AG04449 (cell line): ENCODE measurements around the gene PIGU.
"Not testable (repeated sequence)": the region's sequence is repeated elsewhere in the genome, so short reads cannot be mapped to it uniquely, and the experiment has no call there.

Experiments
- CTCF ChIA-PET: fragments of 350-600 bp; formaldehyde crosslinking; extraction: SDS; loops from one replicate; lab custom pipeline; 2021; ENCODE audit warnings: antibody characterized with exemption; lab: Yijun Ruan, JAX
- POLR2A ChIA-PET: fragments of 400-600, 350-600 bp; formaldehyde crosslinking; extraction: SDS; loops from one replicate; lab custom pipeline; 2020; ENCODE audit warnings: antibody characterized with exemption, inconsistent platforms; lab: Yijun Ruan, JAX
- DNase-seq: peaks from one replicate; pipeline ENCODE4 v3.0.0-alpha.2; 2010; ENCODE audit warnings: low read depth, low spot score
- H3K4me3 ChIP-seq: 2 replicates; pipeline ENCODE4 v1.5.1; 2011; ENCODE audit warnings: low read depth, mild to moderate bottlenecking, control low read depth, low read length
- TF ChIP-seq, protein P1 (sequence below): IDR thresholded peaks from one replicate; pipeline ENCODE4 v1.5.1; 2011; ENCODE audit warnings: mild to moderate bottlenecking, moderate library complexity, low read length, control low read depth, inconsistent platforms; ENCODE audit not compliant: insufficient read depth; ENCODE audit errors: missing control alignments

Gene PIGU, protein sequence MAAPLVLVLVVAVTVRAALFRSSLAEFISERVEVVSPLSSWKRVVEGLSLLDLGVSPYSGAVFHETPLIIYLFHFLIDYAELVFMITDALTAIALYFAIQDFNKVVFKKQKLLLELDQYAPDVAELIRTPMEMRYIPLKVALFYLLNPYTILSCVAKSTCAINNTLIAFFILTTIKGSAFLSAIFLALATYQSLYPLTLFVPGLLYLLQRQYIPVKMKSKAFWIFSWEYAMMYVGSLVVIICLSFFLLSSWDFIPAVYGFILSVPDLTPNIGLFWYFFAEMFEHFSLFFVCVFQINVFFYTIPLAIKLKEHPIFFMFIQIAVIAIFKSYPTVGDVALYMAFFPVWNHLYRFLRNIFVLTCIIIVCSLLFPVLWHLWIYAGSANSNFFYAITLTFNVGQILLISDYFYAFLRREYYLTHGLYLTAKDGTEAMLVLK

DNA sequence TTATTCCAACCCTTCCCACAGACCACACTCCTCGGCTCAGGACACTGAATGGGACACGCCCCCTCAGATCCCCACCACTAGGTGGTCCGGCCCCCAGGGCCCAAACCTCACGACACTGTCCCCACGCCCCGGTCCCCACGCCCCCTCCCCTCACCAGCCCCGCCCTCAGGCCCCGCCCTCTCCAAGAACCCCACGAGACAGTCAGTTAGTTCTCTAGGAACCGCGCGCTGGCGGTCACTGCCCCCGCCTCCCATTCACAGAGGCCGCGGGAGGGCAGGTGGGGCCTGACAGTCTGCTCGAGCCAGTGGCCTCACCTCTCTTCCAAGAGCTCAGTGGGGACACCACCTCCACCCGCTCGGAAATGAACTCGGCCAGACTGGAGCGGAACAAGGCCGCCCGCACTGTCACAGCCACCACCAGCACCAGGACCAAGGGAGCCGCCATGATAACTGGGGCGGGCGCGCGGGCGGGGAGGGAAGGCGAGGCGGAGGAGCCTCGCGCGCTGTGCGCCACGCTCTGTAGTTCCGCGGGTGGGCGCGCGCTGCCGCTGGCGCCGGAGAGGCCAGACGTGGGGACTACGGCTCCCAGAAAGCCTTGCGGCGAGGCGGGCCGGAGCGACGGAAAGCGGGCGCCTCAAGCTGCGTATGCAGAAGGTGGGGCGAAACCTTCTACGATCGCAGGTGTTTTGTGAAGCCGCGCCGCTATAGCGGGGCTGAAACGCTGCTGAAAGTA is at the start of gene PIGU:
TSS of gene PIGU (minus strand) at position 451 of the 732 bp plus-strand sequence. CDS start at position 444, 7 bp downstream.
- H3K4me3 ChIP-seq = peak within 1 kb of the TSS; percentile 81
- ChIA-PET POLR2A (no interaction called here), CTCF (interaction anchor here (1.0 to 1.9 kb wide), 3 partner anchors 15 to 365 kb away, joined by 3 to 6 read pairs (median 4); no protein-coding TSS in a partner anchor)
- TF ChIP-seq, protein P1, sequence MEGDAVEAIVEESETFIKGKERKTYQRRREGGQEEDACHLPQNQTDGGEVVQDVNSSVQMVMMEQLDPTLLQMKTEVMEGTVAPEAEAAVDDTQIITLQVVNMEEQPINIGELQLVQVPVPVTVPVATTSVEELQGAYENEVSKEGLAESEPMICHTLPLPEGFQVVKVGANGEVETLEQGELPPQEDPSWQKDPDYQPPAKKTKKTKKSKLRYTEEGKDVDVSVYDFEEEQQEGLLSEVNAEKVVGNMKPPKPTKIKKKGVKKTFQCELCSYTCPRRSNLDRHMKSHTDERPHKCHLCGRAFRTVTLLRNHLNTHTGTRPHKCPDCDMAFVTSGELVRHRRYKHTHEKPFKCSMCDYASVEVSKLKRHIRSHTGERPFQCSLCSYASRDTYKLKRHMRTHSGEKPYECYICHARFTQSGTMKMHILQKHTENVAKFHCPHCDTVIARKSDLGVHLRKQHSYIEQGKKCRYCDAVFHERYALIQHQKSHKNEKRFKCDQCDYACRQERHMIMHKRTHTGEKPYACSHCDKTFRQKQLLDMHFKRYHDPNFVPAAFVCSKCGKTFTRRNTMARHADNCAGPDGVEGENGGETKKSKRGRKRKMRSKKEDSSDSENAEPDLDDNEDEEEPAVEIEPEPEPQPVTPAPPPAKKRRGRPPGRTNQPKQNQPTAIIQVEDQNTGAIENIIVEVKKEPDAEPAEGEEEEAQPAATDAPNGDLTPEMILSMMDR = peak; percentile 16
- DNase-seq = peak; percentile 47

DNA sequence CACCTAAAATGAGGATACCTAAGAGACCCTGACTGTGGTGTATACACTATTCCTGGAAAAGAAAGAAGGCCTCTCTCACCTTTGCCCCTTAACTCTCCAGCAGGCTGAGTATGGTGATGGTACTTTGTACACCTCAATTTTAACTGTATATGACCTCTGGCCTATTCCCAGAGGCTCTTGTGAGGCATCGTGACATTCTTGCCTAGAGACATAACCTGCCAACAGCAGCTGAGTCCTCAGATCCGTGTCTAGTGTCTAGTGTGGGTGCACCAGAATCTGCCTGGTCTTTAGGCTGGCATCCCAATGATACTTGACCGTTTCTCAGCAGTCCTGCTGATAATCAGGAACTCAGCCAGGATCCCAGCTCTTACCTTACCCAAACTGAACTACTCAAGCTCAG is 47.3 kb upstream of the PIGU start:
- CTCF ChIA-PET = interaction anchor here (0.7 to 0.9 kb wide), 3 partner anchors 12 to 45 kb away, joined by 3 read pairs; no protein-coding TSS in a partner anchor
- POLR2A ChIA-PET = no interaction called here
- TF ChIP-seq, protein P1 = no peak
- H3K4me3 ChIP-seq = no peak overlapping the region
- no peak for DNase-seq

DNA sequence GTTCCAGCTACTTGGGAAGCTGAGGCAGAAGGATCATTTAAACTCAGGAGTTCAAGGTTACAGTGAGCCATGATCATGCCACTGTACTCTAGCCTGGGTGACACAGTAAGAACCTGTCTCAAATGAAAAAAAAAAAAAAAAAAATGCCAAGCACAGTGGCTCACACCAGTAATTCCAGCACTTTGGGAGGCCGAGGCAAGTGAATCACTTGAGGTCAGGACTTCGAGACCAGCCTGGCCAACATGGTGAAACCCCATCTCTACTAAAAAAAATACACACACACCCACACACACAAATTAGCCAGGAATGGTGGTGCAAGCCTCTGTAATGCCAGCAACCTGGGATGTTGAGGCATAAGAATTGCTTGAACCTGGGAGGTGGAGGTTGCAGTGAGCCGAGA is 45.7 kb upstream of the PIGU start:
- DNase-seq, CTCF ChIA-PET, H3K4me3 ChIP-seq, POLR2A ChIA-PET: not testable (repeated sequence)

DNA sequence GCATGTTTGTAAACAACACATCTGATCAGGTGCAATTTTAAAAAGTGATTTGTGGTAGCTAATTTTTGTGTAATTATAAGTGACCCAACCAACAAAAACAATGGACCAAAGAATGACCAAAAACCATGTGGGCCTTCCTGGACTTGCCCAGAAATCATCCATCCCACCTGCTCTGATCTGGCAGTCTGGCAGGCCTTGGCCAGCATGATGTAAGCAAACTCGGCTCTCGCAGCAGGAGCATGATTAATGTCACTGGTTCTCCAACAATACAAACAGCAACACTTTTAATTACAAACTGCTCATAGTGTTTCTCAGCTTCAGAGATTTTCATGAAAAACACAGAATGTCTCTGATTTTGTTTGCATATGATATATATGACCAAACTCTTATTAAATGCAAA is 43.4 kb upstream of the PIGU start:
- TF ChIP-seq, protein P1 = no peak
- no peak for DNase-seq
- no peak overlapping the region for H3K4me3 ChIP-seq
- CTCF ChIA-PET = interaction anchor here (0.7 to 1.3 kb wide), 6 partner anchors 9 to 182 kb away, joined by 3 to 5 read pairs (median 3); no protein-coding TSS in a partner anchor
- POLR2A ChIA-PET = no interaction called here

DNA sequence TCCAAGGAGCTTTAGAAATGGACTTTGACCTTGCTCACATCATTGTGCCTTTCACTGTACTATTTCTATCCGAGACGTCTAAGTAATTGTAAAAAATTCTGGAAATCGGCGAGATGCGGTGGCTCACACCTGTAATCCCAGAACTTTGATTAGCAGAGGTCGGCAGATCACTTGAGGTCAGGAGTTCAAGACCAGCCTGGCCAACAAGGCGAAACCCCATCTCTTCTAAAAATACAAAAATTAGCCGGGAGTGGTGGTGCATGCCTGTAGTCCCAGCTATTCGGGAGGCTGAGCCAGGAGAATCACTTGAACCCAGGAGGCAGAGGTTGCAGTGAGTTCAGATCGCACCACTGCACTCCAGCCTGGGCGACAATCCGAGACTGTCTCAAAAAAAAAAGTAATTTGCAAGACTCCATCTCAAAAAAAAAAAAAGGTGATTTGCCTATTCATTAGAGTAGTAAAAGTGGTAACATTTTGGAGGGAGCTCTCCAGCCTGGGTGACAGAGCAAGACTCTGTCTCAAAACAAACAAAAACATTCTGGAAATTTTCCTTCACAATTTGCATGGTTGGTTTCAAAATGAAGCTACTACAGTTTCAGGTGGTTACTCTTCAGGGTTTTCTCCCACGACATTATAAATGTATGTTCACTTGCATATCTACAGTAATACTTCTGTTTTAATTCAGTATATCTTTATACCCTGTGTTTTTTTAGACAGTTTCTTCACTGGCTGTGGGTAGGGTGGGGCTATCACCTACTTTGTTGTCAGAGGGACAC is 42.5 kb upstream of the PIGU start:
- H3K4me3 ChIP-seq, DNase-seq, POLR2A ChIA-PET: not testable (repeated sequence)
- CTCF ChIA-PET = interaction anchor here (0.7 to 1.0 kb wide), 3 partner anchors 8 to 181 kb away, joined by 3 to 5 read pairs (median 3); no protein-coding TSS in a partner anchor

DNA sequence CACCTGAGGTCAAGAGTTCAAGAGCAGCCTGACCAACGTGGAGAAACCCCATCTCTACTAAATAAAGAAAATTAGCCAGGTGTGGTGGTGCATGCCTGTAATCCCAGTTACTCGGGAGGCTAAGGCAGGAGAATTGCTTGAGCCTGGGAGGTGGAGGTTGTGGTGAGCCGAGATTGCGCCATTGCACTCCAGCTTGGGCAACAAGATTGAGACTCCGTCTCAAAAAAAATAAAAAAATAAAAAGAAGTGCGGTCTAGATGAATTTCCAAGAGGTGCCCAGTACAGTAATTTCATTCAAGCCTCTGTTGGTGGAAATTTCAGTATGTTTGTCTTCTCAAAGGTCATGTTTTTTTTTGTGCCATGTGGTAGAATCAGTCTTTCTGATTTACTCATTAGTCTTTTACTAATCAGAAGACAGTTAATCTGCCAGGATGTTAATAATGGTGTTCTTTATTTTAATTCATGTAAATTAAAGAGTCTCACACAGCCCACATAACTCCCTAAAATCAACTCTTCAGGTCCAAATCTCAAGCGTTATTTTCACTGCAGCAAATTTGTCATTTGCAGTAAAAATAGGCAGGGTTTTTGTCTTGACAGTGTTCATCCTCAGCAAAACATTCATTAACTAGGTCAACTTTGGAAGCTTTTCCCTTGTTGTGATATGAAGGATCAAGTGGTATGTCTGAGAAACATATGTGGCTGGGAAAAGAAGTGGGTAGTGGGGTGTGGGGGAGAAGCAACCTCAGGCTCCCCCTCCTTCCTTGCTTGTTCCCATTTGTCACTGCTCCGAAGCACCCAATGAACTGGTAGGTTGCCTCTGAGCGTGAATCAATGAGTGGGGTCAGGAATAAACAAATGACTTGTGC is 40.6 kb upstream of the PIGU start:
- ChIA-PET CTCF (interaction anchor here (1.0 kb wide), 1 partner anchor 194 kb away, joined by 3 read pairs; no protein-coding TSS in a partner anchor), POLR2A (no interaction called here)
- H3K4me3 ChIP-seq = no peak overlapping the region
- TF ChIP-seq, protein P1 = no peak
- no peak for DNase-seq
